ENCODE measurements around the gene CCDC179. TPM values are rescaled to one million over a fixed set of nuclear protein-coding genes. Genes with fewer than 3 reads are reported as not detected.
A peak's percentile ranks its signal among the peaks of the same experiment; 100 is the strongest.

CCDC179 gene
- total RNA-seq, 1 donor from 2014 or later: not detected

DNA sequence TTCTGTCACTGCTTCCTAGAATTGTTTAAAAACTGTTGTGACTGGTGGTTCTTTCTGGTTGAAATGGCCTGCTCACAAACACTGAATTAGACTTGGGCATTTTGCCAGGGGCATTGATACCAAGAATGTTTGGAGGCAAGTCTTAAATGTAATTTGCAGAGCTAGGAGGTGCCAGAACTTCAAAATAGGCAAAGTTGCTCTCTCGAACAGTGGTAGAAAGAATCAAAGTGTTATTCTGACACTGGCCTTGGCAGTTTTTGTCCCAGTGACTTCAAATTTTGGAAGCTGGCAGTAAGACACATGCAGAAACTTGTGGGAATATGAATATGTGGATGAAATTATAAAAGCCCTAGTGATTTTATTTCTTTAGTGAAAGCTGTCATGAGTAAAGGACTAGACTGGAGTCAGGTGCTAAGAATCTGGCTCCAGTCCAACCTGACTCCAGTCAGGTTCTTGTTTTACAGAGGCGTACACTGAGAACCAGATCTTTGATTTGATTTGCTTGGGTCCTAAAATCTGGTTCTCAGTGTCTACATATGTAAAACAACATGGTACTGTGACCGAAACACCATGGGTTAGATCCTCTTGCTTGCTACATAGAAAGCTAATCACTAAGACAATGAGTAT lies 51.6 kb downstream of the CCDC179 start:
- peak; percentile 7 to 62 for DNase-seq (ENCODE audit: low read depth in 2 of 2)

DNA sequence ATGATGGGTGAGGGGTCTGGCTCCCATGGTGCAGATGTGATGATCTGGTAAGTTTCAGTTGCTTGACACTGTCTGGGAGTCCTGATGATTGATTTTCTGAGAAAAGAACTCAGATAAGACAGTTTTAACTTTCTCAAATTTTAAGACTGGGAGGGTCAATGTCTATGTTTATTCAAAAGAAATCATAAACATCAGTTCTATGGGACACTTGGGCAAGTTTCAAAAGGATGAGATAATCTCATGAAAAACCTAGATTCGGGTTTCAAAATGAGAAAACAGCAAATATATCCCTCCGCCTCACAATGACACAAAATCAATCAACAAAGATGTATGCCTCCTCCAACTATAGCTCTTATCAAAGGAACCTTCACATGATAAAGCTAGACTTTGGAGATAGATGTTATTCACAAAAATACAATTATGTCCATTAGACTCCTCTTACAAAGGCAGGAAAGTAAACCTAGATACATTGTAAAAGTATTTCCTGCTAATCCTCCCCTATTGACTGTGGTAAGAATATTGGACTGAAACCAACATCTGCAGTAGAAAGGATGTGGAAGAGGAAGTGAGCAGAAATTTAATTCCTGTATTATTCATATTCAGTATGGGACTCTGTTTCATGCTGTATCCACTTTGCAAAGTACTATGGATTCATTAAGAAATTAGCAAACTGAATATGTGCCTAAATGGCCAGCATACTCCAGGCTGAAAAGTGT lies 52.3 kb downstream of the CCDC179 start:
- DNase-seq (ENCODE audit: low read depth in 2 of 2): peak; percentile 83 to 89

DNA sequence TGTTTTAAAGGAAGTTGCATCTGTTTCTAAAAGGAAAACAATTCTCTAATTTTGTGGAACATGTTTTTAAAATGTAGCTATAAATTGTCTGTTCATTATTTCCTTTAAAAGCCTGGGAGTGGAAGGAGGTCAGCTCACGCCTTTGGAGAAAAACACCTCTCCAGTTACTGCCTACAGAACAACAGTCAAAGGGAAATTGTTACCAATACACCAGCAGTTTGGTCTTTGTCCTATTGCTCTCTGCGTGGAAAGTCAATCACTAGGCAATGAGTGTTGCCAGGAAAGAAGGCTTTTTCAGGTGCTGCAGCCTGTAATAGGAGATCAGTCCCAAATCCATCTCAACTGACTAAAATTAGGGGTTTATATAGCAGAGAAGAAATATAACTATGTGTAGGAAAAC lies 52.9 kb downstream of the CCDC179 start:
- peak; percentile 81 to 88 for DNase-seq (ENCODE audit: low read depth in 2 of 2)

DNA sequence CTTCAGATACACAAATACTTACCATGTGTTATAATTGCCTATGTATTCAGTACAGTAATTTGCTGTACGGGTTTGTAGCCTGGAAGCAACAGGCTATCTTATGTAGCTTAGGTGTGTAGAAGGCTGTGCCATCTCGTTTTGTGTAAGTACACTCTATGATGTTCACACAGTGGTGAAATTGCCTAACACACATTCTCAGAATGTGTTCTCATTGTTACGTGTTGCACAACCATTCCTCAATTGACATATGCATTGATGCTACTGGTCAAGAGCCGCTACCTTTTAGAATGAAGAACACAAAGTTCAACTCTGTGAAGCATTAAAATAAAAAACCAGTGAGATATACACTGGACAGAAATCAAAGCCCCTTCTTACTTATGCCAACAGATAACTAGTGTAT lies 57.4 kb downstream of the CCDC179 start:
- no peak for DNase-seq (ENCODE audit: low read depth in 2 of 2)

DNA sequence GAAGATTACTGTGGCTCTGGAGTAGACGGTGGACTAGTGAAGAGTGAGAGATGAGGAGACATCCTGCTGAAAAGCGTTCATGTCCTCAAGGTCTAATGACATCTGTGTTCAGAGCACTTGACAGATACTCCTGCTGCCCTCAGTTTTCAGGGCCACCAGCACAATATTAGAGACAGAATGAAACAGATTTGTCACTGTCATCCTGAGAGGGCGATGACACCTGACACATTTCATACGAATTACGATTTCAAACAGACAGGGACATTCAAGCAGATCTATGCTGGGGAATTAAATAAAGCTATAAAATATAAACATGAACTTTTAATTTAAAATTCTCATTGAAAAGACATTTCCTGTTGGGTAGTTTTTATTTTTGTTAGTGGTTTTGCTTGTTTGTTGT lies 59.8 kb downstream of the CCDC179 start:
- DNase-seq (ENCODE audit: low read depth in 2 of 2): no peak

DNA sequence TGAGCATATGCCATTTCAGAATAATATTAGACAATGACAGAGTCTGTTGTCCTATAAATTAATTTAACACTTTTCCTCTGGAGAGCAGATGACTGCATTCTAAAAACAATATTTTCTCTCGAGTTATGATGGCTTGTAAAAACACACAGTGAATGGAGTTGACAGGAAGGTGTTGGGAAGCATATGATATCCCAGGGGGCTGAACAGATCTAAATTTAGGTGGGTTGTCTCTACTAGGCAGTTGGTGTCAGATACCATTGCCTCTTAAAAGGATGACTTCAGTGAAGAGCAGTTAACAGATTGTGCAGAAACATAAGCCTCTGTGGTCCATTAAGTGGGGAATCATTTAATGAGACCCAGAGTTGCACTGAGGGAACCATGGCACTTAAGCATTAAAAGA lies 61.4 kb downstream of the CCDC179 start:
- DNase-seq (ENCODE audit: low read depth in 2 of 2): peak; percentile 9 to 41

DNA sequence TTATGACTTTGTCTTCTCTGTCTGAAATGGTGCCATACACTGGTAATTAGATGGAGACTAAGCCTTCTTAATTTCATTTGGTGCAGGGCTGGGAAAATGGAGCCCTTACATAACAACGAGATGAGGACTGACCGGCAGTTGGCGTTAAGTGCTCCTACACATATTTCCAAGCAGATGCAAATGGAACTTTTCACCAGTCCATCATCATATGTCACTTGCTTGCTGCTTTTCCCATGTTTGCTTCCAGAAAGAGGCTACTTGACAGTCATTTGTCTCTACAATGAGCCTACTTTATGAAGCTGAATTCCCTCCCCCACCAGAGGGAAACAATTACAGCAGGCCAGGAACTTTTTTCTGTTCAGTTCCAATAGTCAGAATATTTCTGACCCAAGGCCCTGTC lies 63.2 kb downstream of the CCDC179 start:
- DNase-seq (ENCODE audit: low read depth in 2 of 2): no peak

Other genes with a start within 250 kb of the CCDC179 start
- 8.3 and 8.7 TPM in 2 replicates for gene FANCF, start 234.7 kb downstream of the CCDC179 start, total RNA-seq
- gene GAS2, start 193.9 kb downstream of the CCDC179 start, total RNA-seq: 0.51 and 0.63 TPM in 2 replicates
- 8.2 and 10.8 TPM in 2 replicates for gene SVIP, start 30.7 kb downstream of the CCDC179 start, total RNA-seq